Spleen (tissue), 7 donors: ENCODE measurements around the gene MUC20.
"Not testable (repeated sequence)": the region's sequence is repeated elsewhere in the genome, so short reads cannot be mapped to it uniquely, and the experiment has no call there.

Experiments used
- CTCF ChIP-seq, 11 experiments: fragments of 200-600 bp in 7 of 11; fragments of 450-650 bp in 4 of 11; sonication (generic) in 4 of 11; IDR thresholded peaks in 8 of 11; conservative IDR thresholded peaks in 3 of 11; 1 replicate in 7 of 11; 2 replicates in 4 of 11; pipeline versions ENCODE4 v1.4.0 to v1.8.0; 2016 to 2021; ENCODE audit warnings: antibody characterized with exemption in 11 of 11, inconsistent platforms in 4 of 11, mild to moderate bottlenecking in 1 of 11
- POLR2AphosphoS5 ChIP-seq, 3 donors: sonication (generic); formaldehyde crosslinking; IDR thresholded peaks; one replicate each; pipeline ENCODE4 v1.5.1; 2017; ENCODE audit warnings: antibody characterized with exemption in 3 of 3
- donor health status: DM: no; HTN: no; CAD: no; lungs with moderate emphysema.
- donor health status: DM: no; HTN: no; CAD: no.
- donor health status: DM: no; HTN: no; CAD: no.

GRCh38 chr3:195712535-195712910 lies 8.3 kb upstream of the MUC20 start:
- TF ChIP-seq CTCF (IDR thresholded peaks at IDR 0.05 in 8 of 11, conservative IDR thresholded peaks at IDR 0.05 in 3 of 11); POLR2AphosphoS5 (IDR thresholded peaks at IDR 0.05): not testable (repeated sequence)
